ENCODE data around the gene CATSPER3.

CATSPER3 gene

GRCh38 chr5:135037519-135038204 is 70.0 kb downstream of the CATSPER3 start:
- CTCF ChIA-PET, result no interaction called here
- TF ChIP-seq FOXM1 (IDR thresholded peaks at IDR 0.05; ENCODE audit: borderline replicate concordance), result no peak
- no peak for TF ChIP-seq ZNF384 (IDR thresholded peaks at IDR 0.05)
- TF ChIP-seq L3MBTL2 (conservative IDR thresholded peaks at IDR 0.05), result no peak
- no peak for TF ChIP-seq SUZ12 (IDR thresholded peaks at IDR 0.05)
- no peak for TF ChIP-seq FOXA1 (IDR thresholded peaks at IDR 0.05)
- TF ChIP-seq LEF1 (IDR thresholded peaks at IDR 0.05; ENCODE audit: borderline replicate concordance), result no peak
- TF ChIP-seq ELF4 (IDR thresholded peaks at IDR 0.05), result no peak
- no peak for TF ChIP-seq ARNT (IDR thresholded peaks at IDR 0.05)
- TF ChIP-seq SP1 (IDR thresholded peaks at IDR 0.05), result no peak
- TF ChIP-seq NFRKB (IDR thresholded peaks at IDR 0.05), result no peak
- no peak for TF ChIP-seq PKNOX1 (IDR thresholded peaks at IDR 0.05)
- no peak for TF ChIP-seq BHLHE40 (IDR thresholded peaks at IDR 0.05; ENCODE audit: borderline replicate concordance)
- TF ChIP-seq CTBP1 (IDR thresholded peaks at IDR 0.05; ENCODE audit: borderline replicate concordance), result no peak
- no peak for TF ChIP-seq TARDBP (IDR thresholded peaks at IDR 0.05)
- no peak for TF ChIP-seq FOXK2 (IDR thresholded peaks at IDR 0.05)
- POLR2A ChIA-PET, result no interaction called here
- no peak for DNase-seq (ENCODE audit: extremely low spot score)

GRCh38 chr5:135038205-135038812 is 70.6 kb downstream of the CATSPER3 start:
- CTCF ChIA-PET, result no interaction called here
- no peak for TF ChIP-seq L3MBTL2 (conservative IDR thresholded peaks at IDR 0.05)
- TF ChIP-seq PKNOX1 (IDR thresholded peaks at IDR 0.05), result no peak
- TF ChIP-seq SUZ12 (IDR thresholded peaks at IDR 0.05), result no peak
- TF ChIP-seq NFRKB (IDR thresholded peaks at IDR 0.05), result no peak
- TF ChIP-seq ARNT (IDR thresholded peaks at IDR 0.05), result no peak
- TF ChIP-seq FOXM1 (IDR thresholded peaks at IDR 0.05; ENCODE audit: borderline replicate concordance), result no peak
- no peak for TF ChIP-seq LEF1 (IDR thresholded peaks at IDR 0.05; ENCODE audit: borderline replicate concordance)
- no peak for TF ChIP-seq FOXK2 (IDR thresholded peaks at IDR 0.05)
- TF ChIP-seq FOXA1 (IDR thresholded peaks at IDR 0.05), result no peak
- TF ChIP-seq HDGF (IDR thresholded peaks at IDR 0.05; ENCODE audit: borderline replicate concordance), result no peak
- no peak for TF ChIP-seq BHLHE40 (IDR thresholded peaks at IDR 0.05; ENCODE audit: borderline replicate concordance)
- no peak for TF ChIP-seq TARDBP (IDR thresholded peaks at IDR 0.05)
- TF ChIP-seq CTBP1 (IDR thresholded peaks at IDR 0.05; ENCODE audit: borderline replicate concordance), result no peak
- no peak for TF ChIP-seq SP1 (IDR thresholded peaks at IDR 0.05)
- TF ChIP-seq ZNF384 (IDR thresholded peaks at IDR 0.05), result no peak
- TF ChIP-seq ELF4 (IDR thresholded peaks at IDR 0.05), result no peak
- POLR2A ChIA-PET, result no interaction called here

GRCh38 chr5:135038813-135039270 is 71.1 kb downstream of the CATSPER3 start:
- no peak for DNase-seq (ENCODE audit: extremely low spot score)
- ChIA-PET CTCF (no interaction called here), POLR2A (no interaction called here)
- TF ChIP-seq ELF4 (IDR thresholded peaks at IDR 0.05), result no peak

More at GRCh38 chr5:135038205-135038812, 70.6 kb downstream of the CATSPER3 start:
- DNase-seq (ENCODE audit: extremely low spot score), result no peak

- POLR2A ChIA-PET, result no interaction called here
- no peak for DNase-seq (ENCODE audit: extremely low spot score)
- CTCF ChIA-PET, result no interaction called here
- TF ChIP-seq CTBP1 (IDR thresholded peaks at IDR 0.05; ENCODE audit: borderline replicate concordance), result no peak
- no peak for TF ChIP-seq ELF4 (IDR thresholded peaks at IDR 0.05)
- no peak for TF ChIP-seq FOXM1 (IDR thresholded peaks at IDR 0.05; ENCODE audit: borderline replicate concordance)
- no peak for TF ChIP-seq ARNT (IDR thresholded peaks at IDR 0.05)
- no peak for TF ChIP-seq FOXK2 (IDR thresholded peaks at IDR 0.05)
- TF ChIP-seq SP1 (IDR thresholded peaks at IDR 0.05), result no peak
- TF ChIP-seq LEF1 (IDR thresholded peaks at IDR 0.05; ENCODE audit: borderline replicate concordance), result no peak
- TF ChIP-seq BHLHE40 (IDR thresholded peaks at IDR 0.05; ENCODE audit: borderline replicate concordance), result no peak
- TF ChIP-seq NFRKB (IDR thresholded peaks at IDR 0.05), result no peak
- TF ChIP-seq ZNF384 (IDR thresholded peaks at IDR 0.05), result no peak
- no peak for TF ChIP-seq PKNOX1 (IDR thresholded peaks at IDR 0.05)
- TF ChIP-seq SUZ12 (IDR thresholded peaks at IDR 0.05), result no peak
- TF ChIP-seq FOXA1 (IDR thresholded peaks at IDR 0.05), result no peak
- no peak for TF ChIP-seq HDGF (IDR thresholded peaks at IDR 0.05; ENCODE audit: borderline replicate concordance)
- TF ChIP-seq TARDBP (IDR thresholded peaks at IDR 0.05), result no peak
- TF ChIP-seq L3MBTL2 (conservative IDR thresholded peaks at IDR 0.05), result no peak
These were observed 71.7 kb downstream of the CATSPER3 start for GRCh38 chr5:135039271-135040033.

GRCh38 chr5:135040034-135040332 is 72.3 kb downstream of the CATSPER3 start:
- POLR2A ChIA-PET, result no interaction called here
- TF ChIP-seq LEF1 (IDR thresholded peaks at IDR 0.05; ENCODE audit: borderline replicate concordance), result no peak
- TF ChIP-seq HDGF (IDR thresholded peaks at IDR 0.05; ENCODE audit: borderline replicate concordance), result no peak
- no peak for TF ChIP-seq SUZ12 (IDR thresholded peaks at IDR 0.05)
- TF ChIP-seq ARNT (IDR thresholded peaks at IDR 0.05), result no peak
- TF ChIP-seq FOXK2 (IDR thresholded peaks at IDR 0.05), result no peak
- no peak for TF ChIP-seq L3MBTL2 (conservative IDR thresholded peaks at IDR 0.05)
- TF ChIP-seq FOXA1 (IDR thresholded peaks at IDR 0.05), result no peak
- TF ChIP-seq ELF4 (IDR thresholded peaks at IDR 0.05), result no peak
- no peak for TF ChIP-seq SP1 (IDR thresholded peaks at IDR 0.05)
- TF ChIP-seq BHLHE40 (IDR thresholded peaks at IDR 0.05; ENCODE audit: borderline replicate concordance), result no peak
- CTCF ChIA-PET, result no interaction called here
- DNase-seq (ENCODE audit: extremely low spot score), result no peak

Measured in HEK293T (cell line).